ENCODE data around the gene PECR. TPM values are rescaled to one million over a fixed set of nuclear protein-coding genes. Genes with fewer than 3 reads are reported as not detected.

PECR gene
- total and polyA plus RNA-seq, 2 of the 13 experiments (the other 11 are each of a cell fraction or from before 2014, with no cell fraction given): 151 to 153 TPM

- 0 out of 2 replicates have a peak, but pooled peaks have one; percentile 34 for TF ChIP-seq ZNF646 (CRISPR knock-in tag; IDR thresholded peaks at IDR 0.05)
- TF ChIP-seq ZKSCAN8 (CRISPR knock-in tag; IDR thresholded peaks at IDR 0.05; ENCODE audit: borderline replicate concordance): peak; percentile 55; the same call in 1 of the 2 replicates
- no peak for TF ChIP-seq ZNF441 (CRISPR knock-in tag; IDR thresholded peaks at IDR 0.05; ENCODE audit: borderline replicate concordance)
- TF ChIP-seq CHD2 (IDR thresholded peaks at IDR 0.05; ENCODE audit: low read depth, low read length): no peak
- no peak for TF ChIP-seq ZNF431 (CRISPR knock-in tag; IDR thresholded peaks at IDR 0.05; ENCODE audit: borderline replicate concordance, low read depth)
- TF ChIP-seq ZBED4 (CRISPR knock-in tag; IDR thresholded peaks at IDR 0.05; ENCODE audit: borderline replicate concordance): 0 out of 2 replicates have a peak, but pooled peaks have one; percentile 12
- TF ChIP-seq ASH2L (IDR thresholded peaks at IDR 0.05; ENCODE audit: insufficient read length, low read depth, low read length): no peak
- no peak for TF ChIP-seq SOX6 (IDR thresholded peaks at IDR 0.05)
- peak; percentile 57; the same call in 1 of the 2 replicates for TF ChIP-seq SOX6 (CRISPR knock-in tag; IDR thresholded peaks at IDR 0.05)
- TF ChIP-seq ZSCAN9 (CRISPR knock-in tag; IDR thresholded peaks at IDR 0.05; ENCODE audit: borderline replicate concordance): no peak
- TF ChIP-seq DPF2 (CRISPR knock-in tag; IDR thresholded peaks at IDR 0.05; ENCODE audit: borderline replicate concordance, low read depth): peak; percentile 59; the same call in 1 of the 2 replicates
- peak; percentile 95 for TF ChIP-seq CEBPG (CRISPR knock-in tag; IDR thresholded peaks at IDR 0.05)
- TF ChIP-seq NFKB2 (CRISPR knock-in tag; IDR thresholded peaks at IDR 0.05; ENCODE audit: borderline replicate concordance): no peak
- peak; percentile 53 for TF ChIP-seq TEAD3 (CRISPR knock-in tag; optimal IDR thresholded peaks at IDR 0.05; ENCODE audit: borderline replicate concordance)
These were observed 10.3 kb downstream of the PECR start (continued) for GRCh38 chr2:216071111-216071851.
